Colonic mucosa (tissue), 4 donors: ENCODE measurements around the gene RNF224. TPM values are rescaled to one million over a fixed set of nuclear protein-coding genes. Genes with fewer than 3 reads are reported as not detected.

ENCODE experiments used
- DNase-seq: peaks from one replicate; pipeline ENCODE4 v3.0.0-alpha.2; 2020
- H3K27ac ChIP-seq: fragments of 200-600 bp; one replicate; pipeline ENCODE4 v1.8.0; 2021
- H3K27me3 ChIP-seq: fragments of 200-600 bp; one replicate; pipeline ENCODE4 v1.8.0; 2021
- H3K36me3 ChIP-seq: fragments of 200-600 bp; one replicate; pipeline ENCODE4 v1.8.0; 2021
- H3K4me1 ChIP-seq: fragments of 200-600 bp; one replicate; pipeline ENCODE4 v1.8.0; 2021; ENCODE audit warnings: mild to moderate bottlenecking
- H3K4me3 ChIP-seq: fragments of 200-600 bp; one replicate; pipeline ENCODE4 v1.8.0; 2021
- H3K9ac ChIP-seq, 2 donors: one replicate each; pipeline ENCODE4 v1.7.0; 2013; ENCODE audit warnings: control low read depth in 2 of 2, low read depth in 2 of 2, low read length in 2 of 2
- H3K9me3 ChIP-seq: fragments of 200-600 bp; one replicate; pipeline ENCODE4 v1.8.0; 2021
- intact Hi-C: fragments of 100-400 bp; cut with DNase I; formaldehyde crosslinking; loops from one replicate; pipeline ENCODE4 v1.14.1; 2022
- total RNA-seq, 2 donors: library from RNA; stranded (reverse); fragmentation: NEBNext Ultra II Directional in 1 of 2; extraction: Animal tissue kit (Norgen Biotek cat#: 25700) in 1 of 2; gene quantifications; one replicate each; pipeline ENCODE4 v1.2.1, GENCODE V29; 2021
- TF ChIP-seq, protein P1 (sequence below): fragments of 200-600 bp; IDR thresholded peaks from one replicate; pipeline ENCODE4 v1.8.0; 2022; ENCODE audit warnings: antibody characterized with exemption, mild to moderate bottlenecking
- donor health status: healthy.
- donor health status: DM: no; HTN: no; CAD: no.
- donor health status: DM: no; HTN: no; CAD: no.

The RNF224 gene
- total RNA-seq, 2 donors from 2014 or later = not detected

DNA sequence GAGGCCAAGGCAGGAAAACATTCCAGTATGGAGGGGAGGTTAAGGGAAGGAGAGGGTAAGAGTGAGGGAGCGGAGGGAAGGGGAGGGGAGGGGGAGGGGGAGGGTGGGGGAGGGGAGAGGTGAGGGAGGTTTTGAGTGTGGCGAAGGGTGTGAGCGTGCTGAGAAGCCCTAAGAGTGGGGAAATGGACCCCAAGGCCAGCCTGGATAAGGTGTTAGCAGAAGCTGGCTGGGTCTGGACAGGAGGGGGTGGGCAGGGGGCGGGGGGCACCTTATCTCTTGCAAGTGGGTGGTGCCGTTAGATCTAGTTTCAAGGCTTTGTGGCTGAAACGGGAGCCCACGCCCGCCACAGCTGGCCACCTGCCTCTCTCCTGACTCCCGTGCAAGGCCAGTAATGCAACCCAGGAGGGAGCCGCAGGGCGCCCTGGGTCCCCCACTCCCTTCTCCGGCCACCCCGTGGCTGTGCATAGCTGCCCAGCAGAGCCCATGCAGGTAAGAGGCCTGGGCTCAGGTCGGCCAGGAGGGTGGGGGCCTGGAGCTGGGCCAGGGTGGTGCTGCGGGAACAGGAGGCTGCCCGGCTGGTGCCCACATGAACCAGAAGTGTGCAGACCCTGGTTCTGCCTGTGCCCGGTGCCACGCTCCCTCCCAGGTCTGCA is 677 bp downstream of the RNF224 start:
- Histone ChIP-seq H3K4me3 (no peak overlapping the region), H3K4me1 (peaks cover 24% of the 10 kb centered on the region)

DNA sequence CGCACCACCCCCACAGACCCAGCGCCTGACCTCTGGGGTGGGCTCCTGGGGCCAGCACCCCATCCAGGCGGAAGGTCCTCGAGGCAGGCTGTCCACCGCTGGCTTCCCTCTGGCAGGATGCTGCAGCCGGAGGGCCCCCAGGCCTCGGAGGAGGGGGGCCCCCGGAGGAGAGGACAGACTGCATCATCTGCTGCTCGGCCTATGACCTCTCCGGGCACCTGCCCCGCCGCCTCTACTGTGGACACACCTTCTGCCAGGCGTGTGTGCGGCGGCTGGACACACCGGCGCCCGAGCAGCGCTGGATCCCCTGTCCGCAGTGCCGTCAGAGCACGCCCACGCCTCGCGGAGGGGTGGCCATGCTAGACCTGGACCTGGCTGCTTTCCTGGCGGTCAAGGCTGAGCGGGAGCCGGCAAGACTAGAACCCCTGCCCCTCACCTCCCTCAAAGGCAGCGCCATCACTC is 1.2 kb downstream of the RNF224 start:
- Histone ChIP-seq H3K4me1 (peaks cover 23% of the 10 kb centered on the region), H3K36me3 (no peaks in the 10 kb centered on the region), H3K9ac (no peak overlapping the region), H3K27ac (no peak overlapping the region), H3K27me3 (peaks cover 32% of the 10 kb centered on the region), H3K4me3 (no peak overlapping the region), H3K9me3 (no peaks in the 10 kb centered on the region)
- TF ChIP-seq, protein P1, sequence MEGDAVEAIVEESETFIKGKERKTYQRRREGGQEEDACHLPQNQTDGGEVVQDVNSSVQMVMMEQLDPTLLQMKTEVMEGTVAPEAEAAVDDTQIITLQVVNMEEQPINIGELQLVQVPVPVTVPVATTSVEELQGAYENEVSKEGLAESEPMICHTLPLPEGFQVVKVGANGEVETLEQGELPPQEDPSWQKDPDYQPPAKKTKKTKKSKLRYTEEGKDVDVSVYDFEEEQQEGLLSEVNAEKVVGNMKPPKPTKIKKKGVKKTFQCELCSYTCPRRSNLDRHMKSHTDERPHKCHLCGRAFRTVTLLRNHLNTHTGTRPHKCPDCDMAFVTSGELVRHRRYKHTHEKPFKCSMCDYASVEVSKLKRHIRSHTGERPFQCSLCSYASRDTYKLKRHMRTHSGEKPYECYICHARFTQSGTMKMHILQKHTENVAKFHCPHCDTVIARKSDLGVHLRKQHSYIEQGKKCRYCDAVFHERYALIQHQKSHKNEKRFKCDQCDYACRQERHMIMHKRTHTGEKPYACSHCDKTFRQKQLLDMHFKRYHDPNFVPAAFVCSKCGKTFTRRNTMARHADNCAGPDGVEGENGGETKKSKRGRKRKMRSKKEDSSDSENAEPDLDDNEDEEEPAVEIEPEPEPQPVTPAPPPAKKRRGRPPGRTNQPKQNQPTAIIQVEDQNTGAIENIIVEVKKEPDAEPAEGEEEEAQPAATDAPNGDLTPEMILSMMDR = no peak
- intact Hi-C loops = loop anchor here (5.0 kb wide), 1 partner anchor 41 kb away; the partner anchor contains the start of genes ANAPC2 and SSNA1
- no peak for DNase-seq

More for the DNA sequence above, 677 bp downstream of the RNF224 start:
- TF ChIP-seq, protein P1 = no peak
- no peak overlapping the region for H3K27ac ChIP-seq
- H3K36me3 ChIP-seq = no peaks in the 10 kb centered on the region
- peaks cover 27% of the 10 kb centered on the region for H3K27me3 ChIP-seq
- no peak overlapping the region for H3K9ac ChIP-seq
- intact Hi-C loops = loop anchor here (2.0 to 5.0 kb wide), 2 partner anchors 41 to 107 kb away; partner anchors contain the start of genes ANAPC2 and SSNA1
- DNase-seq = no peak
- no peaks in the 10 kb centered on the region for H3K9me3 ChIP-seq

DNA sequence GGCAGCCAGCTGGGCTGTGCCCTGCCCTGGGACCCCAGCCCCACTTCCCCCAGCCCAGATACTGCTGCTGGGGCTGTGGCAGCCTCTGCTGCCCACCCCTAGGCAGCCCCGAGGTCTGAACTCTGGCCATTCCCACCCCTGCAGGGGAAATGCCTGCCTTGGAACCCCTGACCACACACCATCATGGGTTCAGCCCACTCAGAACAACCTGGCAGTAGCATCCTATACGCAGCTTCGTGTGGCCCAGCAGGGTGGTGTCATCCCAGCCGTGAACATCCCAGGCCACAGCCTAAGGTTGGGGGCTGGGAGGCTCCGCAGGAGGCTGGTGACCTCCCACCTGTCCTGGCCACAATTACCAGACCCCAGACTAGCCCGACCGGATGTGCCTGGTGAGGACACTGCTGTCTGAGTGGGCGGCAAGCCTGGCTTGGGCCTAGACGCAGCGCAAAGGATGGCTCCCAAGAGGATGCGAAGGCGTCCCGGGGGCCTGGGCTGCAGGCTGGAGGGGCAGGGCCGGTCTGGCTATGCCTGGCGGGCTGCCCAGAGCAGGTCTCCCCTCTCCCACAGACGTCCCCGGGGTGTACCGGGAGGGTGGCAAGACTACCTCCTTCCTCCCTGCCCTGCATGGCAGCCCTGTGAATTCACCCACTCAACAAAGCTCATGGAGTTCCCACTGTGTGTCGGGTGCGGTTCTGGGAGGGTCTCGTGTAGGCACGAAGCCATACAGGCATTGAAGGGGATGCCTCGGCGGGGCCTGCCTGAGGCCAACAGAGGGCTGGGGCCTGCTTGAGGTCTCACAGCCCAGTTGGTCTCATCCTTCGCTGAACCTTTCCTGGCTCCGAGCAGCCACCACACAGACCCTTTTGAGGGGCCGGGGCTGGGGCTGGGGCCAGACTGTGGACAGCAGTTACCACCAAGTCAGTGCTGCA is 1.9 kb downstream of the RNF224 start:
- Histone ChIP-seq H3K27ac (no peak overlapping the region), H3K27me3 (peaks cover 36% of the 10 kb centered on the region), H3K9ac (no peak overlapping the region), H3K36me3 (no peaks in the 10 kb centered on the region), H3K4me3 (no peak overlapping the region), H3K9me3 (no peaks in the 10 kb centered on the region), H3K4me1 (peaks cover 23% of the 10 kb centered on the region)
- intact Hi-C loops = loop anchor here (5.0 kb wide), 1 partner anchor 42 kb away; the partner anchor contains the start of genes ANAPC2 and SSNA1
- no peak for DNase-seq
- TF ChIP-seq, protein P1 = no peak

DNA sequence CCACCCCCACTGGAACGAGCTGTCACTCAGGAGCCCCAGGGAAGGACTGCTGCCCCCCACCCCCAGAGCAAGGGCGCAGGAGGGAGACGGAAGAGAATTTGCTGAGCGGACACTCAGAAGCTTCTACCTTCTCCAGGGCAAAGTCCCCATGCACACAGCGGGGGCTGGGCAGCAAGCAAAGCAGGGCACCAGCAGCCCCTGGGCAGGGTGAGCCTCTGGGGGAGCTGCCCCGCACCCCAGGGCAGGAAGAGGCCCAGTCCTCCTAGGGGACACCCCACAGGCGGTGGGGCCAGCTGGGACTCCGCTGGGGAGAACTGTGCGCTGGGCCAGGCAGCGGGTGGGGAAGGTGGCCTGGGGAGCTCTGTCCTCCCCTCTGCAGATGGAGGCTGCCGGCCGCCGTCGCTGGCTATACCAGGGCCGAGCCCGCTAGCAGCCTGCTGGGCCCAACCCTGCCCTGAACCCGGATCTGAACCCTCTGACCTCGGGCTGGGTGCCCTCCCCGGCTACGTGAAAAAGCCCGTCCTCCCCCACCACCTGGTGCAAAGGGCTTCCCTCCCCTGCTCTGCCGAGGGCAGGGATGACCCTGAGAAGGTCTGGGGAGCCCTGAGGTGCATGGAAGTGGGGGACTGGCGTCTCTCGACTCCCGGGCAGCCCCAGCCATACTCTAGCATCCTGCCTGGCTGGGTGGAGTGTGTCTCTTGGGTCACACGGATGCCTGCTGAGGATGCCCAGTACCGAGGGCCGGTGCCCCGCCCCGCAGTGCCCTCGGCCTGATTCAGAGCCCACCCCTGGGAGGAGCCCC is 2.8 kb downstream of the RNF224 start:
- Histone ChIP-seq H3K4me3 (no peak overlapping the region), H3K9me3 (no peaks in the 10 kb centered on the region), H3K9ac (no peak overlapping the region), H3K27ac (no peak overlapping the region), H3K27me3 (peaks cover 44% of the 10 kb centered on the region), H3K36me3 (no peaks in the 10 kb centered on the region), H3K4me1 (peaks cover 18% of the 10 kb centered on the region)
- TF ChIP-seq, protein P1 = no peak
- intact Hi-C loops = loop anchor here (5.0 kb wide), 1 partner anchor 43 kb away; the partner anchor contains the start of genes ANAPC2 and SSNA1
- peak; percentile 39 for DNase-seq
